GM18909 (cell line): Measurements from ENCODE around the gene NELL2.

Source experiments
- ATAC-seq: cut with Tn5 transposase; IDR thresholded peaks from one replicate; pipeline ENCODE4 v1.9.1; 2021; ENCODE audit warnings: mild to moderate bottlenecking; ENCODE audit not compliant: unreplicated experiment, poor library complexity

Gene NELL2

GRCh38 chr12:44558340-44559100 lies 317.6 kb downstream of the NELL2 start:
- ATAC-seq: no peak

- ATAC-seq: no peak
Observed at GRCh38 chr12:44555454-44555853, 320.7 kb downstream of the NELL2 start.

- no peak for ATAC-seq
Observed at GRCh38 chr12:44551631-44552030, 324.5 kb downstream of the NELL2 start.

GRCh38 chr12:44550377-44550776 lies 325.7 kb downstream of the NELL2 start:
- ATAC-seq: no peak

- ATAC-seq: no peak
Observed at GRCh38 chr12:44546060-44546459, 330.1 kb downstream of the NELL2 start.

- ATAC-seq: no peak
Observed at GRCh38 chr12:44544018-44544417, 332.1 kb downstream of the NELL2 start.

GRCh38 chr12:44542716-44543115 lies 333.4 kb downstream of the NELL2 start:
- ATAC-seq: no peak

GRCh38 chr12:44537354-44537753 lies 338.8 kb downstream of the NELL2 start:
- ATAC-seq: no peak

GRCh38 chr12:44532940-44533339 lies 343.2 kb downstream of the NELL2 start:
- ATAC-seq: no peak

- ATAC-seq: no peak
Observed at GRCh38 chr12:44531320-44531971, 344.7 kb downstream of the NELL2 start.

- ATAC-seq: no peak
Observed at GRCh38 chr12:44526655-44527182, 349.4 kb downstream of the NELL2 start.

- ATAC-seq: no peak
Observed at GRCh38 chr12:44525806-44526654, 350.1 kb downstream of the NELL2 start.

- ATAC-seq: no peak
Observed at GRCh38 chr12:44523828-44524227, 352.3 kb downstream of the NELL2 start.

GRCh38 chr12:44521702-44522101 lies 354.4 kb downstream of the NELL2 start:
- no peak for ATAC-seq

GRCh38 chr12:44519931-44520330 lies 356.2 kb downstream of the NELL2 start:
- ATAC-seq: no peak

- ATAC-seq: no peak
Observed at GRCh38 chr12:44511289-44511688, 364.8 kb downstream of the NELL2 start.

GRCh38 chr12:44510510-44510909 lies 365.6 kb downstream of the NELL2 start:
- no peak for ATAC-seq

- no peak for ATAC-seq
Observed at GRCh38 chr12:44510076-44510475, 366.0 kb downstream of the NELL2 start.

GRCh38 chr12:44509471-44509870 lies 366.6 kb downstream of the NELL2 start:
- ATAC-seq: no peak

GRCh38 chr12:44507461-44507860 lies 368.7 kb downstream of the NELL2 start:
- no peak for ATAC-seq

GRCh38 chr12:44504799-44505198 lies 371.3 kb downstream of the NELL2 start:
- no peak for ATAC-seq
